ENCODE data around the gene VWA8.

DNA sequence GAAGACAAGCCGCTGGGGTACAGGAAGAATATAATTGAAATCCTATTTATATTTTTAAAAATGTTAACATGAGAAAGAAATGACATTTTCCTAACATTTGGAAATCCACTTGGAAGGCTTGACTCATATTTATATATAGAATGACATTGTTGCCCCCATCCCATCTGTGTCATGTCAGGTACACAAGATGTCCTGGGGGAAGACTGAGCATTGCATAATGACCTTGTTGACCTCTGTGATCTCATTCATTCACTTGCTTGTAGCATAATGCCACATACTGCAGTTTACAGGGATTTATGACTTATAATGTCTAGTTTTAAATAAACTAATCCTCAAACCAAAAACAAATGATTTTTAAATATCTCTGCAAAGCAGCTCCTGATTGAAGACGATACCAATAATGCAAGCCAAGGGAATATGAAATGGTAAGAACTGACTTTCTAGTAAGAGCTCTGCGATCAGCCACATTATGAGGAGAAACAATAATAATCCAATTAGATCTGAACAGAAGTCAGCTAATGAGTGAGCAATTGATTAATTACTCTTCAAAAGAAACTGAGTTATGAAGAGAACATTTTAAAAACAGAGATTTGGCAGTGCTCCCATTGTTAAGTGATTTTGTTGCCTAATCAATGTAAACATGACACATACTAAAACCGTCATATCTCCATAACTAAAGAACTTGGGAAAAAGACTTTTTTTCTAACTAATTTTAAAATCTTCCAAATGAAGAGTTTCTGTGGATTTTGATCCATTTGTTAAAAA lies 21.2 kb upstream of the VWA8 start:
- TF ChIP-seq RARB (CRISPR knock-in tag; IDR thresholded peaks at IDR 0.05) = no peak
- TF ChIP-seq ZFP3 (CRISPR knock-in tag; IDR thresholded peaks at IDR 0.05) = no peak
- TF ChIP-seq ZC3H10 (CRISPR knock-in tag; IDR thresholded peaks at IDR 0.05) = no peak
- no peak for TF ChIP-seq OSR1 (CRISPR knock-in tag; IDR thresholded peaks at IDR 0.05)
- TF ChIP-seq TCF4 (CRISPR knock-in tag; IDR thresholded peaks at IDR 0.05; ENCODE audit: borderline replicate concordance) = no peak
- TF ChIP-seq PPARA (CRISPR knock-in tag; IDR thresholded peaks at IDR 0.05; ENCODE audit: borderline replicate concordance) = no peak
